H1 (cell line): ENCODE results near the gene LTBP1. TPM values are rescaled to one million over a fixed set of nuclear protein-coding genes. Genes with fewer than 3 reads are reported as not detected.

Experiments used
- CTCF ChIA-PET: fragments of 300-600 bp; sonication (Branson Sonifier 250); formaldehyde crosslinking; loops from one replicate; lab custom pipeline; 2021; ENCODE audit not compliant: partially characterized antibody; lab: Charles Lee
- POLR2A ChIA-PET: fragments of 300-600 bp; sonication (Branson Sonifier 250); formaldehyde crosslinking; loops from one replicate; lab custom pipeline; 2021; ENCODE audit warnings: inconsistent platforms; ENCODE audit not compliant: partially characterized antibody; lab: Charles Lee
- DNase-seq, 2 experiments: peaks; one replicate each; pipeline versions ENCODE4 v3.0.0 to v3.0.0-alpha.2; 2010 to 2022; ENCODE audit warnings: low spot score in 2 of 2, low read depth in 1 of 2, mixed read lengths in 1 of 2
- FAIRE-seq: peaks from 2 replicates; lab custom pipeline; 2011; peaks lifted over from hg19 to GRCh38; lab: Jason Lieb, UNC
- H2AFZ ChIP-seq: 2 replicates; pipeline ENCODE4 v1.8.1; 2012; ENCODE audit warnings: low read length, inconsistent platforms
- H2AK5ac ChIP-seq: 2 replicates; pipeline ENCODE4 v1.6.1; 2013; ENCODE audit warnings: low read depth, low read length
- H2BK120ac ChIP-seq: replicated peaks from 2 replicates; pipeline ENCODE3; 2013; ENCODE audit warnings: low read depth, low read length, inconsistent platforms
- H2BK12ac ChIP-seq: 2 replicates; pipeline ENCODE4 v1.6.1; 2013; ENCODE audit warnings: low read depth, low read length
- H2BK15ac ChIP-seq: 2 replicates; pipeline ENCODE4 v1.6.1; 2013; ENCODE audit warnings: low read length
- H2BK20ac ChIP-seq: 2 replicates; pipeline ENCODE4 v1.6.1; 2013; ENCODE audit warnings: low read length
- H2BK5ac ChIP-seq: 2 replicates; pipeline ENCODE4 v1.6.1; 2013; ENCODE audit warnings: low read depth, low read length
- H3K14ac ChIP-seq: 2 replicates; pipeline ENCODE4 v1.6.1; 2013; ENCODE audit warnings: inconsistent platforms; ENCODE audit not compliant: insufficient read length
- H3K18ac ChIP-seq: 2 replicates; pipeline ENCODE4 v1.6.1; 2013; ENCODE audit warnings: low read length; ENCODE audit errors: extremely low read depth
- H3K23ac ChIP-seq: 2 replicates; pipeline ENCODE4 v1.6.1; 2013; ENCODE audit warnings: inconsistent platforms; ENCODE audit not compliant: insufficient read length
- H3K23me2 ChIP-seq: 2 replicates; pipeline ENCODE4 v1.6.1; 2013; ENCODE audit warnings: low read depth, low read length
- H3K27ac ChIP-seq: 2 replicates; pipeline ENCODE4 v1.6.1; 2011; ENCODE audit warnings: low read depth, low read length, inconsistent platforms
- H3K27me3 ChIP-seq, 4 experiments: replicated peaks in 1 of 4; 1 replicate in 1 of 4; 2 replicates in 3 of 4; pipeline versions ENCODE4 v1.6.1 to v1.8.1; 2011 to 2013; ENCODE audit warnings: low read length in 3 of 4, mild to moderate bottlenecking in 3 of 4, inconsistent platforms in 2 of 4, mixed read lengths in 2 of 4, moderate library complexity in 1 of 4; ENCODE audit not compliant: control insufficient read depth in 3 of 4, insufficient read depth in 3 of 4; ENCODE audit errors: extremely low read depth in 1 of 4
- H3K36me3 ChIP-seq, 4 experiments: 2 replicates each; pipeline versions ENCODE4 v1.6.1 to v1.8.1; 2011 to 2013; ENCODE audit warnings: mild to moderate bottlenecking in 4 of 4, low read length in 3 of 4, moderate library complexity in 2 of 4, control low read depth in 1 of 4, inconsistent platforms in 1 of 4; ENCODE audit not compliant: insufficient read depth in 4 of 4, control insufficient read depth in 2 of 4
- H3K4ac ChIP-seq: replicated peaks from 2 replicates; pipeline ENCODE3; 2013; ENCODE audit warnings: low read length, low read depth, mixed read lengths, inconsistent platforms; ENCODE audit not compliant: insufficient read length
- H3K4me1 ChIP-seq, 4 experiments: replicated peaks in 1 of 4; 1 replicate in 1 of 4; 2 replicates in 3 of 4; pipeline versions ENCODE4 v1.6.1 to v1.8.1; 2011 to 2013; ENCODE audit warnings: low read length in 3 of 4, inconsistent platforms in 2 of 4, mixed read lengths in 1 of 4; ENCODE audit not compliant: insufficient read depth in 4 of 4, control insufficient read depth in 3 of 4
- H3K4me2 ChIP-seq, 2 experiments: 2 replicates each; pipeline versions ENCODE4 v1.6.1 to v1.8.1; 2011 to 2013; ENCODE audit warnings: low read depth in 2 of 2, low read length in 2 of 2, control low read depth in 1 of 2, inconsistent platforms in 1 of 2, mild to moderate bottlenecking in 1 of 2; ENCODE audit not compliant: insufficient read depth in 1 of 2
- H3K4me3 ChIP-seq, 4 experiments: fragments of 200-600, 300-600 bp in 1 of 4; sonication (generic), shearing (Covaris generic), sonication (Bioruptor Twin) in 1 of 4; 2 replicates each; pipeline versions ENCODE4 v1.5.1 to v1.8.1; 2011 to 2016; ENCODE audit warnings: low read length in 4 of 4, low read depth in 3 of 4, control low read depth in 2 of 4, inconsistent platforms in 2 of 4, mild to moderate bottlenecking in 2 of 4, mixed read lengths in 1 of 4, moderate library complexity in 1 of 4; ENCODE audit not compliant: insufficient read depth in 2 of 4; ENCODE audit errors: extremely low read depth in 1 of 4
- H3K56ac ChIP-seq: replicated peaks from 2 replicates; pipeline ENCODE3; 2013; ENCODE audit warnings: low read depth, mild to moderate bottlenecking, mixed read lengths, low read length, inconsistent platforms; ENCODE audit not compliant: insufficient read length
- H3K79me1 ChIP-seq: 2 replicates; pipeline ENCODE4 v1.6.1; 2013; ENCODE audit warnings: low read depth, low read length, control low read depth
- H3K79me2 ChIP-seq, 2 experiments: 2 replicates each; pipeline versions ENCODE4 v1.6.1 to v1.8.1; 2012 to 2013; ENCODE audit warnings: low read length in 2 of 2, mild to moderate bottlenecking in 2 of 2, inconsistent platforms in 1 of 2; ENCODE audit not compliant: insufficient read depth in 2 of 2, control insufficient read depth in 1 of 2
- H3K9ac ChIP-seq, 4 experiments: replicated peaks in 1 of 4; 1 replicate in 1 of 4; 2 replicates in 3 of 4; pipeline versions ENCODE4 v1.6.1 to v1.8.1; 2011 to 2013; ENCODE audit warnings: low read depth in 3 of 4, low read length in 3 of 4, control low read depth in 2 of 4, mild to moderate bottlenecking in 2 of 4, moderate library complexity in 2 of 4, inconsistent platforms in 1 of 4; ENCODE audit errors: extremely low read depth in 1 of 4
- H3K9me3 ChIP-seq, 2 experiments: 2 replicates each; pipeline versions ENCODE4 v1.6.1 to v1.8.1; 2012 to 2013; ENCODE audit warnings: mild to moderate bottlenecking in 2 of 2, moderate library complexity in 2 of 2, control low read depth in 1 of 2, inconsistent platforms in 1 of 2, low read depth in 1 of 2, low read length in 1 of 2, mixed read lengths in 1 of 2; ENCODE audit not compliant: insufficient read depth in 2 of 2
- H4K20me1 ChIP-seq, 2 experiments: replicated peaks in 1 of 2; 2 replicates each; pipeline versions ENCODE3 to v1.8.1; 2011 to 2013; ENCODE audit warnings: inconsistent platforms in 2 of 2, low read length in 2 of 2, mild to moderate bottlenecking in 1 of 2; ENCODE audit not compliant: insufficient read depth in 2 of 2, control insufficient read depth in 1 of 2
- H4K5ac ChIP-seq: 2 replicates; pipeline ENCODE4 v1.6.1; 2013; ENCODE audit warnings: low read length, low read depth, mixed read lengths, inconsistent platforms; ENCODE audit not compliant: insufficient read length
- H4K8ac ChIP-seq: 2 replicates; pipeline ENCODE4 v1.8.0; 2013; ENCODE audit warnings: mild to moderate bottlenecking, moderate library complexity, low read length, inconsistent platforms; ENCODE audit not compliant: insufficient read depth; ENCODE audit errors: extremely low read depth
- H4K91ac ChIP-seq: replicated peaks from 2 replicates; pipeline ENCODE3; 2013; ENCODE audit warnings: low read length, mixed read lengths, inconsistent platforms; ENCODE audit not compliant: insufficient read length
- POLR2AphosphoS5 ChIP-seq: IDR thresholded peaks from 2 replicates; pipeline ENCODE4 v1.6.1; 2011; ENCODE audit warnings: low read depth, low read length
- SAP30 ChIP-seq: fragments of 300-600 bp; sonication (generic); IDR thresholded peaks from 2 replicates; pipeline ENCODE4 v1.7.1; 2012; ENCODE audit warnings: low read length, moderate library complexity, mild to moderate bottlenecking, inconsistent platforms; ENCODE audit not compliant: insufficient read depth, insufficient replicate concordance
- TEAD4 ChIP-seq: IDR thresholded peaks from 2 replicates; pipeline ENCODE4 v1.6.1; 2012; ENCODE audit warnings: low read depth, low read length, inconsistent platforms, mixed read lengths
- WGBS, 2 experiments: shearing (Covaris generic) in 1 of 2; methylation state at CpG; one replicate each; pipeline versions ENCODE4 v1.1.6 to v1.1.7; 2013 to 2015; ENCODE audit warnings: low lambda C conversion rate in 2 of 2, mixed read lengths in 2 of 2, inconsistent platforms in 1 of 2, low coverage in 1 of 2, missing lambda C conversion rate in 1 of 2; ENCODE audit not compliant: insufficient replicate concordance in 2 of 2, insufficient coverage in 1 of 2, insufficient read length in 1 of 2; ENCODE audit errors: extremely low coverage in 1 of 2, missing lambda C conversion rate in 1 of 2; 5-methylcytosine and 5-hydroxymethylcytosine counted together
- polyA plus RNA-seq, 7 experiments: library from polyadenylated mRNA; depleted of rRNA in 3 of 7; stranded (reverse) in 5 of 7; unstranded in 2 of 7; fragments of >200 nt in 5 of 7; fragments of 200-250 nt in 2 of 7; gene quantifications; 1 replicate in 5 of 7; 2 replicates in 1 of 7; 4 replicates in 1 of 7; pipeline versions ENCODE4 v1.2.1 to v1.2.3, GENCODE V29; 2011 to 2013; ENCODE audit warnings: missing spikeins in 2 of 7, mixed read lengths in 2 of 7
- total RNA-seq: library from RNA; stranded (reverse); fragmentation: NEBNext Ultra II Directional; extraction: Animal tissue kit (Norgen Biotek cat#: 25700); gene quantifications from 2 replicates; pipeline ENCODE4 v1.2.1, GENCODE V29; 2021

The LTBP1 gene
- total and polyA plus RNA-seq, 2 of the 8 experiments (the other 6 are each of a cell fraction or from before 2014, with no cell fraction given) = 15.4 to 24.7 TPM

- 0 out of 4 replicates have a peak, but pooled peaks cover 0 to 3% of the 10 kb centered on the region in 2 experiments for H3K79me2 ChIP-seq
- H4K5ac ChIP-seq = no peak overlapping the region
- no peaks in the 10 kb centered on the region for H3K79me1 ChIP-seq
- H2BK120ac ChIP-seq = no peak overlapping the region
- no peaks in the 10 kb centered on the region for H3K23me2 ChIP-seq
- H3K36me3 ChIP-seq = no peaks in the 10 kb centered on the region; a peak in 1 of 8 replicates
- no peak overlapping the region for H3K14ac ChIP-seq
- no peak overlapping the region for H3K27ac ChIP-seq
- no peak for FAIRE-seq
- H2AK5ac ChIP-seq = no peak overlapping the region
- peaks cover 0 to 3% (median 3%) of the 10 kb centered on the region in 4 experiments; a peak in 5 of 7 replicates for H3K4me1 ChIP-seq
- ChIA-PET POLR2A (no interaction called here), CTCF (interaction anchor here (0.8 to 1.3 kb wide), 6 partner anchors 10 to 369 kb away, joined by 3 to 5 read pairs (median 3); no protein-coding TSS in a partner anchor)
- H2BK5ac ChIP-seq = no peak overlapping the region
- H3K23ac ChIP-seq = no peak overlapping the region
- no peak overlapping the region for H4K91ac ChIP-seq
- WGBS, 2 experiments = 82% methylated on average over 5 of the region's 5 CpGs; no CpG with 5 or more reads in 1 of the 2 experiments
- no peak overlapping the region for H2BK20ac ChIP-seq
- no peak overlapping the region for H3K9ac ChIP-seq
- no peak overlapping the region for H3K4me3 ChIP-seq
- H4K20me1 ChIP-seq = no peaks in the 10 kb centered on the region
- no peak overlapping the region for H2BK15ac ChIP-seq
- no peak overlapping the region for H3K56ac ChIP-seq
- no peak overlapping the region for H3K18ac ChIP-seq
- no peak overlapping the region for H2AFZ ChIP-seq
- H2BK12ac ChIP-seq = no peak overlapping the region
- peaks cover 3 to 6% of the 10 kb centered on the region in 2 experiments; a peak in 2 of 4 replicates for H3K9me3 ChIP-seq
- TF ChIP-seq SAP30 = no peak
- TF ChIP-seq POLR2AphosphoS5 = no peak
- 0 out of 2 replicates have a peak, but pooled peaks have one; percentile 14 for TF ChIP-seq TEAD4
- no peaks in the 10 kb centered on the region for H3K27me3 ChIP-seq
- DNase-seq = no peak
- no peak overlapping the region for H4K8ac ChIP-seq
- H3K4ac ChIP-seq = no peak overlapping the region
- no peak overlapping the region for H3K4me2 ChIP-seq
These were observed 74.9 kb downstream of the LTBP1 start for GRCh38 chr2:33021542-33022227.
